HPDE6-E6E7 (cell line): ENCODE measurements around the gene GPC6.

Experiments
- DNase-seq: peaks from one replicate; pipeline ENCODE4 v3.0.0; 2011; ENCODE audit warnings: missing footprints; ENCODE audit errors: extremely low spot score

The GPC6 gene

DNA sequence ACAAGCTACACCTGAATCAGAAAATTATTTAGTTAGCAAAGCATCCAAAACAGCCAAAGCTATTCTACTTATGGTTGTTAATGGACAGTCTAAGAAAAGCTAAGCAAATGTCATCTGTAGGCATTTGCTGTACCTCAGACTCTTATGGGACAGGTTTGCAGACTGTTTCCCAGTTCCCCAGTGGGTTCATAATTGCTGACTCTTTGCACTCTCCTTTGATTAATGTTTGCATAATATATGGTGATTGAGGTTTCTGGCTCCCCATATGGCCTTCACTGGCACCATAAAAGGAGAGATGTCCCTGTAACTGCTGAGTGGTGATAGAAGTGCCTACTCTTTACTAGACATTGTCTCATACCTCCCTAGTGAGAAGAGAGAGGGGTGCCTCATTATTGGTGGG is 142.1 kb downstream of the GPC6 start:
- no peak for DNase-seq

DNA sequence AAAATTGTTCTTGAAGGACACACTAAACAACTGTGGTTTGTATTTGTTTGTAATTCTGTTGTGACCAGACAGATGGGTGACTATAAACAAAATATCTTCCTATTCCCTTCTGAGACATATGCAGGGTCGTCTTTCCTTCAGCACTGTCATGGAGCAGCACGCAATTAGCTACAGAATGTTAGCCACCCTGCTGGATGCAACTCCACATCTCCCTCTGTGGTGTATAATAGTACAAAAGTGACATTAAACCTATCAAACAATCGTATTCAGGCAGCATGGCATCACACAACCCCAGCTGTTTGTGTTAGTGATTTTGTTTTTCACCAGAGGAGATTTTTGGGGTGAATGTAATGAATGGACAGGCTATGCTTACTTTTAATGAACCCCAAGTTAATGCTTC is 146.2 kb downstream of the GPC6 start:
- DNase-seq = no peak

DNA sequence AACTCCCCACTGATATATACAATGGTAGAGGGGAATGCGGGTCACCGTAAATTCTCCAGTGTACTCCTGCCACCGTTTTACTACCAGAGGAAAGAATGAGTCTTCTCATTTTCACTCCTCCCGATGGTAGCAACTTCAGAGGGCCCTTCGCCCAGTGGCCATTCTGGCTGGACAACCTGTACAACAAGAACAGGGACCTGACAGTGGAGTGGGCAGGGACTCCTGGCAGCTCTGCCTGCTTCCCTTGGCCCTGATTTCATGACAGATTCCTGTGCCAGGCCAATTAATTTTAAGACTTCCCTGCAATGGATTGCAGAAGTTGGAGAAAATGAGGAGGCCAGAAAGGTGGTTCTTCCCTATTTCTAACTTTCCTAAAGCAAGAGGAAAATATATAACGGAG is 148.9 kb downstream of the GPC6 start:
- DNase-seq = no peak

DNA sequence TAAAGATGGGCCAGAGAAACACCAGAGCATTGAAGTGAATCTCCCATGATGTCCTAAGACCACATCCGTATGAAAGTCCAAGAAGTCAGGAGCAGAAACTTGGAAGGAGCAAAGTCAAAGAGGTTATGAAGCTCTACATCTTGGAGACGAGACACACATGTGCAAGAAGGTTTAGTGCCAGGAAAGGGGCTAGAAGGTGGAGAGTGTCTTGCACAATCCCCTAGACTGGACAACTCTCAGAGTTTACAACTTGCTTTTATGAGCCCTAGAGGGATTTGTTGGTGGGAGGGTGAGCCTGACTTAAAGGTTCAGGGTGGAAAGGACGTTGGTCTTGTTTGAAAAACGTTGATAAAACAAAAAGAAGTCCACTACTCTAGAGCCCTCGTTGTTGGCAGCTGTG is 150.6 kb downstream of the GPC6 start:
- no peak for DNase-seq

DNA sequence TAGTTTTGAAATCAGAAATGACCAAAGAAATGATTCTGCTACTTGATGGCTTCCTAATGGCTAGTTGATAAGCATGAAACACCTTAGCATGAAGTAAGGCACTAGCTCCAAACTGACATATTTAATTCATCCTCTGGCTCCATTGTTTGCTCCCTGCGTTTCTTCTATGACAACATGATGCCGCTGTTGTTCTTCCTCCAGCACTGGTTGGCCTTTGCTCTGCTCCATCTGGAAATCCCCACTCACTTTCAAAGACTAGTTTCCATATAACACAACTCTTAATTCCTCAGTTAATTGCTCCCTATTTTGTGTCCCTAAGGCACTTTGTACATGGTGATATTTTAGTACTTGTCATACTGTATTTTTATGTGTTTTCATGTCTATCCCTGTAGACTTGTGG is 151.6 kb downstream of the GPC6 start:
- DNase-seq = no peak

DNA sequence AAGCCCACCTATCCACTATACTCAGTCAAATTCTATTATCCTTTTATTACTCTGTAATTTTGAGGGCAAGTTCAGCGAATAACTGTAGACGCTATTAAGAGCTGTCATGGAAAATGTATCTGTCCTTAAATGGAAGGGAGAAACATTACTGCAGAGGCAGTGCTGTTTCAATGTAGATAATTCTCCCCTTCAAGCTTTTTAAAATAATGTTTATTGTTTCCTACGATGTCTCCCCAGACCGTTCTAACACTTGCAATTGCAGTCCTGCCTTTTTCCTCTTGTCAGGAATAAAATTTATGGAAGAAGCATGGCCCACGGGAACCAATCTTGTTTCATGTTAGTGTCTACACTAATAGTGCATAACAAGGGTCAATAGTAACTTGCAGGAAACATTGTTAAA is 159.5 kb downstream of the GPC6 start:
- DNase-seq = no peak

DNA sequence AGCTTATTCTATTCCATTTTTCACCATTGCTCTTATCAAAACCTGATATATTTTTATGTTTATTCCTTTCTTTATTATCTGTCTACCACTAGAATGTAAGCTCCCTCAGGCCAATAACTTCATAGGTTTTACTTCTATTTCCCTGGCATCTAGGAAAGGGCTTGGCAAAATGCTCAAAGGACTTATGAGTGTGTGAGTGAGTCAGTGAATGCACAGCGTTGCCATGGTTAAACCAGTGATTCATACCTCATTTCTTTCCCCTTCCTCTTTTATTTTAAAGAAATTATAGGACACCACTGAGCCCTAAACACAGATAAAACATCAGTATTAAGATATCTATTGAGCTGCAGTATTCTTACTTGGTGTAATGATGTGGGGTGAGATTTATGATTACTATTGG is 162.1 kb downstream of the GPC6 start:
- DNase-seq = no peak

DNA sequence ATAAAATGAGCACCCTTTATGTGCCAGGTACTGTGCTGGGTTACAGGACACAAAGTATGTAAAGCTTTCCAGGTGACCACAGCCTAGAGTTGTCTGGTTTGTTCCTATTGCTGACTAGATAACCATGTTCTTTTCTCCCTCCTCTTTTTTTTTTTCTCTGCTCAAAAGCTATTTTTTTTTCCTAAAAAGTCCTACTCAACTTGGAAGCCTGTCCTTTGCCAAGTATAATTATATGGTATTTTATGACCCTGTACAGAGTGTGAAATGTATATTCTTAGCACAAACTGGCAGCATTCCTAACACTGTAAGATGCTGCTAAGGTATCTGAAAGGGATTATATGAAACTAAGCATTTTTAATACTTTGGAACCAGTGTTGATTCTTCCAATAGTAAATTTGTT is 171.0 kb downstream of the GPC6 start:
- DNase-seq = no peak

DNA sequence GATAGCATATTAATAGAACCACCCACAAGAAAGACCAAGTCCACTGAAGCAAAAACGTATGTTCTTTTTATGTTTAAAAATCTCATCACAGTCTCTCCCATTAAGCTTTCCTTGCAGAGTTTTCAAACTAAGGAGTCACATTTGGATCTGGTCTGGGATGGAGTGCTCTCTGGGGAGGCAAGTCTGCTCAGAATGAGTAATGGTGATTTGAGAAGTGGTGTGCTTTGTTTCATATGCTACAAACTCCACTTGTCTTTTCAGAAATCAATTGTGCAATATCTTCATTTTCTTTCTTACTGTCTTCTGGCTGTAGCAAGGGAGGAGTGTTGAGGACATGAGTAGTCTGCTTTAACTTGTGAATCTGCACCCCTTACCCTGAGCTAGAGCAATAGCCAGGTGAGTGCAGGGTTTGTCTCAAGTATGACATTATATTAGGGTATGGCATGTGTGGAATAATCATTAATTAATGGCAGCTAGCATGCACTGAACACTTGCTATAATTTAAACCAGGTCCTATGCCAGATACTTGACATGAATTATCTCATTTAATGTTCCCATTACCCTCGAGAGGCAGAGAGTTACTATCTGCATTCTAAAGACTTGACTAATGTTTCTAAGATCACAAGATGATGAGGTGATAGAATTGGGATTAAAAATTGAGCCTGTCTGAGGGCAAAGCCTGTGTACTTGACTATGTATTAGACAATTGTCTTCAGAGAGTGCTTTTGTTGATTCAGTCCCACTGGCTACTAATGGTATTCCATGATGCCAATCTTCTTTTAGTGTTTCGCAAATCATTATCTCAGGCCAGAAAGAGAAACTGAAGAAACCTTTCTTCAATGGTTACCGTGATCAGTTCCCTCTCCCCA is 171.8 kb downstream of the GPC6 start:
- DNase-seq = no peak

DNA sequence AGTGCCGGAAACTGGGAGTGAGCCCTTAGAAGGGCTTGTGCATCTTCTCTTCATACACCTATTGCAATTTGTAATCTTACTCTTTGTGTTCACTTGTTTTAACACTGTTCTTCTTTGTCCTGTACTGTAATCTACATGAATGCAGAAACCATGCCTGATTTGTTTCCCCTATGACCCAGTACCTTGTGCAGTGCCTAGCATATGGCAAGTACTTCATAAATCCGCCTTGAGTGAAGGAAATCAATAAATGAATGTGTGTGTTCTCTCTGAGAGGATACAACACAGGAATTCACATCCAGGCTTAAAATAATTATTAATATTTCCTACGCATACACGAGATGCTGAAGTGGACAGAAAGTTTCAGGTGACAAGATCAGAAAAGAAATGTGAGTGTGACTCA is 172.6 kb downstream of the GPC6 start:
- DNase-seq = no peak

DNA sequence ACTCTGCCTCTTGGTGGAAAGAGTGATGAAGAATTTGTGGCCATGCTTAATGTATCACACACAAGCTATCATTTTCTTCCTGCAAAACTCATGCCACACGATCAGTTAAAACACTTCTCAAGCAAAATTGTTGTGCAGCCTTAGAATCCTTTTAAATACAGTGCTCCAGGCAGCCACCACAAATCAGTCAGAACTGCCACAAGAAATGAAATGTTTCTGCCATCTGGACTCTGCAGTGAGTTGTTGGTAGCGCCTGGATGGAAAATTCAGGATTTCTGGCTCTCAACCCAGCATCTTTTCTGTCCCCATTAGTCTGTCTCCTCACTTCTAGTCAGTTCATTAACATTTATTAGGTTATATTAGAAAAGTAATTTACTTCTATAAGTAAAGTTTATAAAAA is 179.5 kb downstream of the GPC6 start:
- DNase-seq = no peak

DNA sequence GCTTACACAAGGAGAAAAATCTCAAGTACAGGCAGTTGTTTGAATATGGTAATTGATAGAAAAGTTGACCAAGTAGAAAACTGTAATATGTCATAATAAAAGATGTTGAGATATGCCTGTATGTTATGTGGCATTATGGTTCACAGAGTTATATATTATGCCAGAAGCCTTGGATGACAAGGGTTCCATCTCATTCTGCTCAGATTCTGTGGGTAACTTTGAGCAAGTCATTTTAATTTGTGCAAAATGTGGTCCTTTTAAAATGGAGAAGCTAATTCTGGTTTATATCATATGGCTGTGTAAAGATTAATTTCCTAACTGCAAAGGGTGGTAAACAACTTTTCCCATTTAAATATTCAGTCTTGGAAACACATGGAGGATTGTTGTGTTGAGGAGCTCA is 180.9 kb downstream of the GPC6 start:
- no peak for DNase-seq

DNA sequence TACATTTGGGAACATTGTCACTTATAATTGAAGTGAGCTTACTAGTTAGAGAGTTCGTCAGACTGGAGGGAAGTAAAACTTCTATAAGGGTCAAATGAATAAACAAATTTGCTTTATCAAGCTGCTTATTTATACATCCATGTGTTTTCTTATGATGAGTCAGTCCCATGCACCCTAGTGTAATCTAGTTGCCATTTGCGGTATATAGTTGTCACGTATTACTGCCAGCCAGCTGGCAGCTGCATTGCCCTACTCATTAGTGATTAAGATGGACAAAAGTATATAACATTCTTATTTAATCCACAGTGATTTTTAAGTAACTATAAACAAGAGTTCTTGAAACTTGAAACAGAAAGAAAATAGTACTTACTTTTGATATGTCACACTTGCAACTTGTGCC is 182.4 kb downstream of the GPC6 start:
- DNase-seq = no peak

DNA sequence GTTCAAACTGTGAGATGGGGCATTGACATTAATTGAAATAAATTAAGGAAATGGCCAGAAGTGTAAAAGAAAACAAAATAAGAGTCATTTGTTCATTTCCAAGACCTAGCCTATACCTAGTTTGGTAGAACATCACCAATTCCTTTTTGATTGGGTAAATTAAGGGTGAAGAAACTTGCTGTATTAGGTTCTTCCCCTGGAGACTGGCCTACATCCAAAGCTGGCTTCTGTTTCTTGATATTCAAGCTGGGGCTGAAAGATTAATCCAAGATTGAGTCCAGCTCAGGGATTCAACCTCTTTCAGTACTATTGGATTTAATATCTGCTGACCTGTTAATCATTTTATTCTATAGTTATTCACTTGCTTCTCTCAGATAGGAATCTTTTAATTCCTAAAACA is 183.2 kb downstream of the GPC6 start:
- no peak for DNase-seq

DNA sequence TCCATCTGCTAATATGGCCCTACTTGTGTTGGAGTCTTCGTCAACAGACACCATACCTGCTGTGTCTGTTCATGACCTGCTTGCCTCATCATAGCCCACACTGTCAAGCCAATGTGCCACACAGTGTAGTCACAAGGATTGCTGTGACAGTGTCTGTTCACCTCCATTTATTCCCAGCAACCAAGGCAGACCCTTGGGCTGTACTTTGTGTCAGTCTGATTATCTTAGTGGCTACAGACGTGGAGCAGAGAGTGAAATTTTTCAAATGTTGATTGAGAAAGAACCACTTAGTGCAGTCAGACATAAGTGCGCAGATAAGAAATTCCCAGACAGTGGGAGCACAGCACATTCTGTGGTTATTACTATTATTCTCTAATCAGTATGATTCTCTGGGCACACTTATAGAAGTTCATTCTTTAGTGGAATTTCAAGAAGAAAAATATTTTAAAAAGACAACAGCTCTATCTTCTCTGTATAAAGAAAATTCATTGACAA is 184.6 kb downstream of the GPC6 start:
- DNase-seq = no peak

DNA sequence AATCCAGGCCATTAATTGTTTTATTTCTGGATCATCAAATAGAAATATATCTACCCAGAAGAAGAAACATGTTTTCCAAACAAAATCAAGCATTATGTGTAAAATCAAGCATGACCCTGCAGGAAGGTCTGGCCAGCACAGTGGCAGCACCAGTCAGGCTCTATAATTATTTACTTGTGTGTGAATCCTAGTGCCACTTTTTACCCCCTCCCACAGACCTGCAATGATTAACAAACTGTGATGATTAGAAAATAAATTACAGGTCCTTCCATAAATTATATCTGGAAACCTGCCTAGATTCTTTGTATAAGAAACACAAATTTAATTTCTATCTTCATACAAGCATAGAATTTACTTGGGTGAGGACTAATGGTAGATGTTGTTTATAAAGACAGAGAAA is 186.1 kb downstream of the GPC6 start:
- DNase-seq = no peak

DNA sequence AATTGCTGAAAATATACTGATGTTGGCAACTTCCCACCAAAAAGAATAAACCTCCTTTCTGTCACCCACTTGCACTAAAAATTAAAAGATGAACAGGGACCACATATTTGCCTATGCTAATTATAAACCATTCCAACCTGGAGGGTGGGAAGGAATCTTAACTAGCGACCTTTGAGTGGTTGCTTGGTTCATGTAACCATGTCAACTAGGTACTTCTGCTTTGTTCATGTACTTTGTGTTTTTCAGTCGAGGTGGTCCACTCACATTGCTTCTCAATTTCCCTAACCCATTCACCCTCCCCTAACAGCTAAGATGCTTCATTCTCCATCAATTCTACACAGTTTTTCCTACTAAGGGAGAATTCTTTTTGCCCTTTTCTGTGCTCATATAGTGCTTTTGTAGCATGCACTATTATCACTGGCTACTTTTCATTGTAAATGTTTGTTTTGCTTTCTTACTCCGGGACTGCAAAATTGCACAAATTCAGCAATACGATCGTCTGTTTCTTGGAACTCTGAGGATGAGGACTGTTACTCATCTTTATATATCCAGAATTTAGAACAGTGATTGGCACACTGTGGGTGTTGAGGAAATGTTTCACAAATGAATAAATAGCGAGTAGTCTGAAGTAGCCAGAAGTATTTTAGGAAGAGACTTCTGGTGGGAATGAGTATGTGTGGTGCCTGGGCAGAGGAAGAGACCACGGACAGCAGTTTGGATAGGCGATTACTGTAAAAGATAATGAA is 187.5 kb downstream of the GPC6 start:
- no peak for DNase-seq

DNA sequence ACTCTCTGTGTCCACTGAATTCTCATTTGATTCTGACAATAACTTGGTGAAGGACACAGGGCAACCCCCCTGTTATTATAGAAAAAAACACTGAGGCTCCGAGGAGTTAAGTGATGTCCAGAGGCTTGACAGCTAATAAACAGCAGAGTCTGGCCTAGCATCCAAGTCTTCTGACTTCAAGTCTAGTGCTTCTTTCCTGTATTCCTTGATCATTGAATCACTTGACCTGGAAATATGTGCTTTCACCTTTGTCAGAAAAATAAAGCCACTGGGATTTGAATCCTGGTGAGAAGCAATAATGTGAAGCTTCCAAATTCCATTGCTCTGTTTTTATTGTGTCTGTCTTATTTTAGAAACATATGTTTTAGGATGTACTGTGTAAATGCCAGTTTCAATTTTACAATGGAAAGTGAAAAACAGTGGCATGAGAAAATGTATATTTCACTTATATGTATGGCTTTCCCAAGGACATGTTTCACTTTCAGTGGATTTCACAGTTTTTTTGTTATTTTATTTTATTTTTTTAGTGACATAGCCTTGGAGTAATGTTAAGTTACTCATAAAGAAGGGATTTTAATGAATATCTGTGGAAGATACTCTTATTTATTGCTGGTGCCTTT is 190.2 kb downstream of the GPC6 start:
- no peak for DNase-seq

DNA sequence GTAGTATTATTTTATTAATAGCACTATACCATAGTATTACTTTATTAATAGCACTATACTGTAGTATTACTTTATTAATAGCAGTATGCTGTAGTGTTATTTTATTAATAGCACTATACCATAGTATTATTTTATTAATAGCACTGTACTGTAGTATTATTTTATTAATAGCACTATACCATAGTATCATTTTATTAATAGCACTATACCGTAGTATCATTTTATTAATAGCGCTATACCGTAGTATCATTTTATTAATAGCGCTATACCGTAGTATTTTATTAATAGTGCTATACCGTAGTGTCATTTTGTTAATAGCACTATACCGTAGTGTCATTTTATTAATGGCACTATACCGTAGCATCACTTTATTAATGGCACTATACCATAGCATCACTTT is 191.8 kb downstream of the GPC6 start:
- DNase-seq = no peak

DNA sequence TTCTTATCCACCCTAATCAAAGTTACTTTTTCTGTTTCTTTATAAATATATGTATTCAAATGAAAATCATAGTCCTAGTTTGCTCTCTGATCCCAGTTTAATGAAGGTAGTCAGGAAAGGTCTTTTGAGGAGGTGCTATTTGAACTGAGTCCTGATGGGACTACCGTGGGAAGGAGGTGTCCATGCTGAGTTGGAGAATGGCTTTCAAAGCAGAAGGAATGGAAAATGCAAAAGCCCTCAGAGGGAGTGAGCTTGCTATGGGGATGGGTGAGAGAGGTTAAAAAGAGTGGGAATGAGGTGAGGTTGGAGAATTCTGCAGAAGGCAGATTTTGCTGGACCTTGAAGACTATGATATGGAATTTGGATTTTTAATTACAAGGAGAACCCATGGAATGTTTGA is 193.6 kb downstream of the GPC6 start:
- DNase-seq = no peak

DNA sequence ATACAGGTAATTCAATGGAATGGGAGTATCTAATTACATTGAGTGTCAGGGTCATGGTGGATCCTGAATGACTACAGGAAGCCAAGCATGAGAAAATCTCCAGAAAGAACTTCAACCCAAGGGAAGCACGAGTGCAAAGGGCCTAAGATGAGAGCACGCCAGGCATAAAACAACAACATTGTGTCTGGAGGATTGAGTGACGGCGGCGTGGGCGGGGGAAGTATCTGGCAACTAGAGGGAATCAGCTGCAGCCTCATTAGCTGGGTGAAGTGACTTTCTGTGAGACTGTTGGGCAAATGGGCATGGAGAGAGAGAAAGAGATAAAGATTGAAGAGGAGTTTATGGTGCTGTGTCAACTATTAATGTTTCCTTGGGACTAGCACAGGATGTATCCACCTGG is 194.3 kb downstream of the GPC6 start:
- DNase-seq = no peak

DNA sequence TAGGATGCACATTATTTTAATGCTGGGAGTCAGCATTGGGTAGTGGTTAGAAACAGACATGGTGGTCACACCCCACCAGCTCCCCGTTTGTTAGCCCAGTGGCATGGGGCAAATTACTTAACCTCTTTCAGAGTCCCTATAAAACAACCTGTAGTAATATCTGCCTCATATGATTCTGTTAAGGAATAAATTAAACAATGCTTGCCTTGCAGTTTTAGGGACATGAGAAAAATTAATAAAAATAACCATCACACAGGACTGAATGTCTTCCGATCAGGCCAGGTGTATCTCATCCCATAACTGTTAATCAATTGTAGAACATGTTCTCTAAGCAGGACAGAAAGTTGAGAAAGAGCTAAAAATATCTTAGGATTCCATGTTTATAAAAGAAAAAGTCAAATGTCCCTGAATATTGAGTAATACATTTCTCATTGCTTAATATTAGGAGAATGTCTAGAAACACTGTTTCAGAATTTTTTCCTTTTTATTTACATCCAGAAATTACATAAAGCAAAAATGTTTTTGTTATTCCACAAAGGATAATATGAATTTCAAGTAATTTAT is 196.5 kb downstream of the GPC6 start:
- DNase-seq = no peak
